ENCODE data around the gene PAK4. TPM values are rescaled to one million over a fixed set of nuclear protein-coding genes. Genes with fewer than 3 reads are reported as not detected.

PAK4 gene
- total RNA-seq, 2 experiments from 2014 or later = 9.8 to 11.5 TPM

- CTCF ChIA-PET = no interaction called here
These were observed 56.1 kb downstream of the PAK4 start for GRCh38 chr19:39181500-39182173.

GRCh38 chr19:39182174-39182505 is 56.6 kb downstream of the PAK4 start:
- POLR2A ChIA-PET = no interaction called here
- TF ChIP-seq CTCF (IDR thresholded peaks at IDR 0.05) = no peak
- Mint-ChIP-seq H3K36me3 (ENCODE audit: low read depth) (no peaks in the 10 kb centered on the region), H3K9me3 (no peaks in the 10 kb centered on the region), H3K4me1 (ENCODE audit: low read depth) (no peaks in the 10 kb centered on the region), H3K27ac (no peak overlapping the region), H3K27me3 (no peaks in the 10 kb centered on the region), H3K4me3 (no peak overlapping the region)
- CTCF ChIA-PET = no interaction called here
- DNase-seq (no peak), ATAC-seq (no peak)
- intact Hi-C loops (cut with micrococcal nuclease) = no loop called here

More at GRCh38 chr19:39181500-39182173, 56.1 kb downstream of the PAK4 start:
- Mint-ChIP-seq H3K4me3 (no peak overlapping the region), H3K4me1 (ENCODE audit: low read depth) (no peaks in the 10 kb centered on the region), H3K36me3 (ENCODE audit: low read depth) (no peaks in the 10 kb centered on the region), H3K27ac (no peak overlapping the region), H3K27me3 (no peaks in the 10 kb centered on the region), H3K9me3 (no peaks in the 10 kb centered on the region)
- no peak for DNase-seq
- no peak for TF ChIP-seq CTCF (IDR thresholded peaks at IDR 0.05)
- intact Hi-C loops (cut with micrococcal nuclease) = no loop called here
- POLR2A ChIA-PET = no interaction called here
- ATAC-seq = no peak

GRCh38 chr19:39183104-39183503 is 57.5 kb downstream of the PAK4 start:
- POLR2A ChIA-PET = no interaction called here
- no peaks in the 10 kb centered on the region for H3K36me3 Mint-ChIP-seq (ENCODE audit: low read depth)
- DNase-seq (no peak), ATAC-seq (no peak)
- intact Hi-C loops (cut with micrococcal nuclease) = no loop called here
- no peaks in the 10 kb centered on the region for H3K27me3 Mint-ChIP-seq
- TF ChIP-seq CTCF (IDR thresholded peaks at IDR 0.05) = no peak
- no peak overlapping the region for H3K27ac Mint-ChIP-seq
- H3K9me3 Mint-ChIP-seq = no peaks in the 10 kb centered on the region
- no peak overlapping the region for H3K4me3 Mint-ChIP-seq
- H3K4me1 Mint-ChIP-seq (ENCODE audit: low read depth) = no peaks in the 10 kb centered on the region
- CTCF ChIA-PET = no interaction called here

- no peaks in the 10 kb centered on the region for H3K4me1 Mint-ChIP-seq (ENCODE audit: low read depth)
- TF ChIP-seq CTCF (IDR thresholded peaks at IDR 0.05) = no peak
- H3K4me3 Mint-ChIP-seq = no peak overlapping the region
- no peaks in the 10 kb centered on the region for H3K9me3 Mint-ChIP-seq
- intact Hi-C loops (cut with micrococcal nuclease) = loop anchor here (5.0 kb wide), 1 partner anchor 64 kb away; no protein-coding TSS in a partner anchor
- POLR2A ChIA-PET = no interaction called here
- no peaks in the 10 kb centered on the region for H3K36me3 Mint-ChIP-seq (ENCODE audit: low read depth)
- H3K27ac Mint-ChIP-seq = no peak overlapping the region
- H3K27me3 Mint-ChIP-seq = peaks cover 9% of the 10 kb centered on the region
- DNase-seq = no peak
- CTCF ChIA-PET = interaction anchor here (0.6 to 1.9 kb wide), 10 partner anchors 9 to 142 kb away, joined by 3 to 10 read pairs (median 4); partner anchors contain the start of gene NCCRP1
- ATAC-seq = no peak
These were observed 60.8 kb downstream of the PAK4 start for GRCh38 chr19:39186391-39186790.

GRCh38 chr19:39187552-39187943 is 62.0 kb downstream of the PAK4 start:
- no peak overlapping the region for H3K27ac Mint-ChIP-seq
- DNase-seq (no peak), ATAC-seq (no peak)
- intact Hi-C loops (cut with micrococcal nuclease) = loop anchor here (5.0 kb wide), 1 partner anchor 65 kb away; no protein-coding TSS in a partner anchor
- no peak overlapping the region for H3K4me3 Mint-ChIP-seq
- TF ChIP-seq CTCF (IDR thresholded peaks at IDR 0.05) = peak; percentile 56
- no peaks in the 10 kb centered on the region for H3K9me3 Mint-ChIP-seq
- POLR2A ChIA-PET = interaction anchor here (0.6 kb wide), 1 partner anchor 180 kb away, joined by 3 read pairs; no protein-coding TSS in a partner anchor
- CTCF ChIA-PET = interaction anchor here (0.6 to 1.9 kb wide), 8 partner anchors 9 to 136 kb away, joined by 3 to 10 read pairs (median 6); partner anchors contain the start of gene NCCRP1
- H3K36me3 Mint-ChIP-seq (ENCODE audit: low read depth) = no peaks in the 10 kb centered on the region
- H3K27me3 Mint-ChIP-seq = peaks cover 11% of the 10 kb centered on the region
- no peaks in the 10 kb centered on the region for H3K4me1 Mint-ChIP-seq (ENCODE audit: low read depth)

Data from activated CD8-positive, alpha-beta T cell treated with anti-CD3 and anti-CD28 coated beads for 36 hours (primary cell).